Measurements from ENCODE around the gene HID1.

- no peak for TF ChIP-seq POLR2A (IDR thresholded peaks at IDR 0.05)
- TF ChIP-seq, protein P1, sequence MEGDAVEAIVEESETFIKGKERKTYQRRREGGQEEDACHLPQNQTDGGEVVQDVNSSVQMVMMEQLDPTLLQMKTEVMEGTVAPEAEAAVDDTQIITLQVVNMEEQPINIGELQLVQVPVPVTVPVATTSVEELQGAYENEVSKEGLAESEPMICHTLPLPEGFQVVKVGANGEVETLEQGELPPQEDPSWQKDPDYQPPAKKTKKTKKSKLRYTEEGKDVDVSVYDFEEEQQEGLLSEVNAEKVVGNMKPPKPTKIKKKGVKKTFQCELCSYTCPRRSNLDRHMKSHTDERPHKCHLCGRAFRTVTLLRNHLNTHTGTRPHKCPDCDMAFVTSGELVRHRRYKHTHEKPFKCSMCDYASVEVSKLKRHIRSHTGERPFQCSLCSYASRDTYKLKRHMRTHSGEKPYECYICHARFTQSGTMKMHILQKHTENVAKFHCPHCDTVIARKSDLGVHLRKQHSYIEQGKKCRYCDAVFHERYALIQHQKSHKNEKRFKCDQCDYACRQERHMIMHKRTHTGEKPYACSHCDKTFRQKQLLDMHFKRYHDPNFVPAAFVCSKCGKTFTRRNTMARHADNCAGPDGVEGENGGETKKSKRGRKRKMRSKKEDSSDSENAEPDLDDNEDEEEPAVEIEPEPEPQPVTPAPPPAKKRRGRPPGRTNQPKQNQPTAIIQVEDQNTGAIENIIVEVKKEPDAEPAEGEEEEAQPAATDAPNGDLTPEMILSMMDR (IDR thresholded peaks at IDR 0.05): no peak
These were observed 36.7 kb upstream of the HID1 start for GRCh38 chr17:75009139-75009724.
